Endometrium (tissue), 2 donors: ENCODE measurements around the gene OLFML3.
"Not testable (repeated sequence)": the region's sequence is repeated elsewhere in the genome, so short reads cannot be mapped to it uniquely, and the experiment has no call there.

Experiments
- FAIRE-seq: peaks from 2 replicates; lab custom pipeline; 2012; peaks lifted over from hg19 to GRCh38; lab: Jason Lieb, UNC
- donor health status: control.
- donor health status: control.

Gene OLFML3

DNA sequence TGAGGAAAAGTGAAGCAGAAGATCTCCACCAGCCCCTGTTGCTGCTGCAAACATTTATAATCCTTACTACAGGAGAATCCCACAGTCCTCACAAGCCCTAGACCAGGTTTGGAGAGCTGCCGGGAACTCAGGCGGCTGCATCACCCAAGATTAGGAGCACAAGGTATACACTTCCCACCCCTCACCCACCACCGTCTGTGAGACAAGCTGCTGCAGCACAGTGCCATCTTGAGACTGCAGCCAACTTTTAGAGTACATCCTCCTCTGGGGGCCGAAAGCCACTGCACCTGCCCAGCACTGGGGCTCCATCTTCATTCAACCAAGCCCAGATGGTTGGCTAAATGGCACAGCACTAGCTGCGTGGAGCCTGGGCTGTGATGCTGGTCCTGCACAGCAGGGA is 13.8 kb downstream of the OLFML3 start:
- FAIRE-seq: no peak

DNA sequence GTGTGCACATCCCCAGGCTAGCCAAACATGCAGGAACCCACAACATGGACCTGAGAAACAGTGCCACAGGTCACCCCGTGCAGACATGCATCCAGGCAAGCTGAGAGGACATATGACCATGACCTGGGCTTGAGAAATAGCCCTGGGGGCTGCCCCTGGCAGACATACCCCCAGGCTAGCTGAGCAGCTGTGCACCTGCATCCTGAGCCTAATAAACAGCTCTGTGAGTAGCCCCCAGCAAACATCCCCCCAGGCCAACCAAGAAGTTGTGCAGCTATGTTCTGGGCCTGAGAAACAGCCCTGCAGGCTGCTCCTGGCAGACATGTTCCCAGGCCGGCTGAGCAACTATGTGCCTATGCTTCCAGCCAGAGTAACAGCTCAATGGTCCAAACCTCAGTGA is 14.5 kb downstream of the OLFML3 start:
- no peak for FAIRE-seq

DNA sequence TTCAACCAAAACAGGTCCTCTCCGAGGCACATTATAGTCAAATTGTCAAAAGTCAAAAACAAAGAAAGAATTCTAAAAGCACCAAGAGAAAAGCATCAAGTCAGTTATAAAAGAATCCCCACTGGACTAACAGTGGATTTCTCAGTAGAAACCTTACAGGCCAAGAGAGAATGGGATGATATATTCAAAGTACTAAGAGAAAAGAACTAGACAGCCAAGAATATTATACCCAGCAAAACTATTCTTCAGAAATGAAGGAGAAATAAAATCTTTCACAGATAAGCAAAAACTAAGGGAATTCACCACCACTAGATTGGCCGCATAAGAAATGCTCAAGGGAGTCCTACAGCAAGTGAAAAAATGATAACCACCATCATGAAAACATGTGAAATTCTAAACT is 16.1 kb downstream of the OLFML3 start:
- FAIRE-seq: no peak

DNA sequence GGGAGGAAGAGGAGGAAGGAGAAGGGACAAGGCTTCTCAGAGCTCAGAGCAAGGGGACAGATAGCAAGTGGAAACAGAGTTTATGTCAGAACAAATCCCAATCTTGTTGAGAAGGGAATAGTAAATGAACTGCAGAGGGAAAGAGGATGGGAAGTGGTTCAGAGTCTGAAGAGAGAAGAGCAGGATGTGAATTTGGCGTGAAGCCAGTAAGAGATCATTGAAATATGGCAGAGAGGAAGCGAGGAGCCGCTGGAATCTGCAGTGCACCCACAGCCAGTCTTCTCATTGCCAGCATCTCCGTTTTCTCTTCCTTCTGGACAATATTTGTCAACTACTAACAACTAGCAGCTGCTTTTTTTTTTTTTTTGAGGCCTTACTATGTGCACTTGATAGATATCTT is 19.1 kb downstream of the OLFML3 start:
- FAIRE-seq: no peak

DNA sequence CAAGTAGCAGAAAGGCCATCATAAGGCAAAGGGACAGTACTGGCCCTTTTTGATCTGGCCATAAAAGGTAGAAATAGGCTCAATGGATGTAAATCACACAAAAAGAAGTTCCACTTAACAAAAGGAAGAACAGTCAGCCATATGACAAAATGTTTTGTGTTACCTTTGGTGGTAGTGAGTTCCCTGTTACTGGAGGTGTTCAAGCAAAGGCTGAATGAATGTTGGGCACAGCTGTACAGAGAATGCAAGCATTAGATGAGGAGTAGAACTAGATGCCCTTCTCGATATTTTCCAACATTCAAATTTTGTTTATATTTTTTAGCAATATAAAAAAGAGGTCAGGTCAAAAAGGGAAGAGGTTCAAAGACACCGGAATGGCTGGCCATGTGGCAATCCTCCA is 20.0 kb downstream of the OLFML3 start:
- FAIRE-seq: no peak

DNA sequence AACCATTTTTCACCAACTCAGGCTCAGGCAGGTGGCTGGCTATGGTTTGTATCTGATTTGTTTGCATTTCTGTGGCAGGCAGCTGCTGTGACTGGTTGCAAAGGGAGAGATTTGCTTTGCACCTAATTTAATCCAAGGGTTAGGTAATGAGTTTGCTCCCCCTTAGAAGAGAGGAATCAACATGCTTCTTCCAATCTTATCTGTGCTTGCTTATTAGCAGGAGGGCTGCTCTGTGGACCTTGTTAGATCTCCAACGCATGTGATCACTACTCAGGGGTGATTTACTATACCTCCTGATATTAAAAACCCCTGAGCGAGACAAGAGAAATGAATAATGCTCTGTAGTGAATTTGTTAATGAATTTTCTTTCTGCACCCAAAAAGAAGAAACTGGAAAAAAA is 20.5 kb downstream of the OLFML3 start:
- FAIRE-seq: no peak

DNA sequence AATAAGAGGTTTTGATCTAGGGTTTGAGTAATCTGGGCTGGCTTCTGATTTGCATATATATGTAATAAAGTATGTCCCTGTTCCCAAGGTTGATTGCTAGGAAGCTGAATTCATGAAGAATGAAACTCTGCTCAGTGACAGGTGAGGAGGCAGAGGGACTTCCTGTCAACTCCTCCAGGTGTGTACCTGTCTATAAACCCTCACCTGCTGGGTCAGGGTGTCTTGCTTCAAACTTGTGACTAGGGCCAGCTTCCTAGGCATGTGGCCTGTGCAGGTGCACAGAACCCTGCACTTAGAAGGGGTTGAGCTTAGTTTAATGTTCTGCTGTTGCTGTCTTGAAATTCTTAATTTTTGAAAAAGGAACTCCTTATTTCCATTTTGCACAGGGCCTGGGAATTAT is 21.1 kb downstream of the OLFML3 start:
- FAIRE-seq: no peak

DNA sequence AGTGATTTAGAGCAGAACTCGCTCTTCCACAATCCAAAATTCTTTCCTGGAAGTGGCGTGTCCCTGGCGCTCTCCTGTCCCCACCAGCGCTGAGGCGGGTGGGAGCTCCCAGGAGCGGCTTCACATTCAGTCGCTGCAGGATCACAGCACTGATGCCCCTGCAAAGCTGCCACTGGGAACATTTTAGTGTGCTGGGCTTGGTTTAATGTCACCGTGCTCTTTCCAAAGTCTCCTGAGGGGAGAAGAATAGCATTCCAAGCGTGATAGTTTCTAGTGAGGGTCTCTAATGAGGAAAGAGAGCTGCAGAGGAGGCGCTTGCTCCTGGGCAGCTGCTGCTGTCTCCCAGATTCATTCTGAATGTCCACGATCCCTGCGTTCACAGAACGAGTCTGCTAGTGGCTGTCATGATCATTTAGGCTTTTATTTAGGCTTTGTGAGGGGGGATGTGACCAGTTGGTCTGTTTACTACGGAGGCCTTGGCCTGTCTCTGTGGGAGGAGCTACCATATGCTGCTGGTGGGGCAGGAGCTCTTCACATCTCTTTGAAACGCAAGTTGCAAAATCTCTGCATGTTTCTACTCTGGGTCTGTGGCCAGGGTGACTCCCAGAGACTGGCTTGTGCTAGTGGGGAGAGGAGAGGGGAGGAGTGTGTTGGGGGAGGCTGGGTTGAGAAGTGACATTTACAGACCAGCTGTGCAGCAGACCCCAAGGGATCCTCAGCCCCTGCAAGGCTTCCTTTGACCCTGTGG is 23.4 kb downstream of the OLFML3 start:
- FAIRE-seq: no peak

DNA sequence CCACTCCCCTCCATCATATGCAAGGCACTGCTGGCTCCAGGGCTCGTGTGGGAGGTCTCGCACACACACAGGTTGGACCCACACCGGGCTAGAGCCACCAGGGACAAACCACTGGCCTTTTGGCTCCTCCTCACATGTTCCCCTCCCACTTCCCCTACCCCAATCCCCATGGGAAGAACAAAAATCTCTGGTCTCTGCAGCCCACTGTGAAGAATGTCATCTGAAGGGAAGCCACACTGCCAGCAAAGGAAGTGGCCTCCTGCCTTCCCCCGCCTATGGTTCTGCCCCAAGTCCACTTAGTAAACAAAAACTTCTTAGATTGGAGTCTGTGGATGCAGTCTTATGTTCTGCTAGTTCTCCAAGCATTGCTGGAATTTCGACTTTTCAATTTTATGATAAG is 24.2 kb downstream of the OLFML3 start:
- FAIRE-seq: no peak

DNA sequence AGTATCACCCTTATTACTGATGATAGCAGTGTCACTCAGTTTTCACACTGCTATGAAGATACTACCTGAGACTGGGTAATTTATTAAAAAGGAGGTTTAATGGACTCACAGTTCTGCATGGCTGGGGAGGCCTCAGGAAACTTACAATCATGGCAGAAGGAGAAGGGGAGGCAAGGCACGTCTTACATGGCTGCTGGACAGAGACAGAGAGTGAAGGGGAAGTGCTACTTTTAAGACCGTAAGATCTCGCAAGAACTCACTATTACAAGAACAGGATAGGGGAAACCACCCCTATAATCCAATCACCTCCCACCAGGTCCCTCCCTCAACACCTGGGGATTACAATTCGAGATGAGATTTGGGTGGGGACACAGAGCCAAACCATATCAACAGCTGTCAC is 27.6 kb downstream of the OLFML3 start:
- not testable (repeated sequence) for FAIRE-seq

DNA sequence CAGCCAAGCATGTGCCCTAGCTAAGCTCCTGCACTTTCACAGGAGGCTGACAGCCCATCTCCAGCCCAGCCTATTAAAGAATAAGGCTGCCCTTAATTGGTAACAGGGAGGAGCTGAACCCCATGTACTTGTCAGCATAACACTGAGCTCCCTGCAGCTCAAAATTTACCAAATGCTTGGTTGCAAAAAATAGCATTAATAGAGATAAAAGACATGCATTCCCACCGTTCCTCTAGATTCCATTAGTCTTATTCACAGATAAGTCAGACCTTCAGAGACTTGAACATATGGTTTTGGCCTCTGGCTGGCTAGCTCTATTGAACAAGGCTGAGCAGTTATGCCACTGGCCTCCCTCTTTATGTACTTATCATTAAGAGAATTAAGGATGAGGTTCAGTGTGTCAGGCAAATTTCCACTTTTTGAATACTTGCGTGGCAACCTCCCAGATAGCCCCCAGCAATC is 29.2 kb downstream of the OLFML3 start:
- no peak for FAIRE-seq

DNA sequence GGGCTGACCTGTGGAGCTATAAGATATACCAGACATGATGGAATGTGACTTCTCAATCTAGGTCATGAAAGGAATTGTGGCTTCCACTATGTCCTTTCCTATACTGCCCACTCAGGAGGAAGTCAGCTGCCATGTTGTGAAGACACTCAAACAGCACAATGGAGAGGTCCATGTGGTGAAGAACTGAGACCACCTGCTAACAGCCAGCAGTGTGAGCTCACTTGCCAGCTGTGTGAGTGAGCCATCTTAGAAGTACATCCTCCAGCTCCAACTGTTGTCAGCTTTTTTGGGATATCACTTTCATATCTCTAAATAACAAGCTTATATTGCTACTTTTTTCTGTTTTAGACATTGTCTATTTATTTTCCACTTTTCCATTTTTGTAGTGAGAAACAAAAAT is 29.7 kb downstream of the OLFML3 start:
- no peak for FAIRE-seq

DNA sequence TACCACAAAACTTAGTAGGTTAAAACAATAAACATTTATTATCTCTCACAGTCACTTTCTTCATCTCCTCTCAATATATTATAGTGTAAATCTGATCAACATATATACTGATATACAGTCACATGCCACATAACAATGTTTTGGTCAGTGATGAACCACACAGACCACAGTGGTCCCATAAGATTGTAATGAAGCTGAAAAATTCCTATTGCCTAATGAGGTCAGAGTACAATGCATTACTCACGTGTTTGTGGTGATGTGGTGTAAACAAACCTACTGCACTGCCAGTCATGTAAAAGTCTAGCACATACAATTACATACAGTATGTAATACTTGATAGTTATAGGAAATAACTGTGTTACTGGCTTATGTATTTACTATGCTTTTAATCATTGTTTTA is 30.1 kb downstream of the OLFML3 start:
- no peak for FAIRE-seq

DNA sequence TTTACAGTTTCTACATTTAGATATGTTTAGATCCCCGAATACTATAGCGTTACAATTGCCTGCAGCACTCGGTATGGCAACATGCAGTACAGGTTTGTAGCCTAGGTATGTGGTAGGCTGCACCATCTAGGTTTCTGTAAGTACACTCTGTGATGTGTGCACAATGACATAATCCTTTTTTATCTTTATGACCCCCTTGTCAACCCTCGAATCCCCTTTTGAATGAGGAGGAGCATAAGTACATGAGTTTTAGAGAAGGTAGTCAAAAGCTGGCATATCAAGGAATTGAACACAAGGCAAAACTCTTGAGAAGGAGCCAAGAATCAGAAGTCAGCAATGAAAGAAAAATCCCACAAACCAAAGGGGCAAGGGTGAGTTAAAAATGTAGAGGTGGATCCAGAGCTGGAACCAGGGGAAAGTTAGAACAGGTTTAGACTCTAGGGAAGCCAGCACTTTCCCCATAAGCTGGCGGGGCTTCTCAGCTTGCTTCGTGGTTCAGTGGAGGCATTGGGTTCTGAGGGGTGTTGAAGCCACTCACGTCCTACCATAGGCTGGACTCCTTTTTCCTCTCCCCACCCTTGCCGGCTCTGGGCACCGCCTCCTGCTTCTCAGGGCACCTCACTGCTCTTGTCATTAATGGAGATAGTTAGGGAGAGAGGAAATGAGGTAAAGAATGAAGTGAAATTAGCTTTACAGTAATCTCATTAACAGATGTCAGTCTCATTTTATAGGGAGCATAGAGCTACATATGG is 31.3 kb downstream of the OLFML3 start:
- FAIRE-seq: no peak

DNA sequence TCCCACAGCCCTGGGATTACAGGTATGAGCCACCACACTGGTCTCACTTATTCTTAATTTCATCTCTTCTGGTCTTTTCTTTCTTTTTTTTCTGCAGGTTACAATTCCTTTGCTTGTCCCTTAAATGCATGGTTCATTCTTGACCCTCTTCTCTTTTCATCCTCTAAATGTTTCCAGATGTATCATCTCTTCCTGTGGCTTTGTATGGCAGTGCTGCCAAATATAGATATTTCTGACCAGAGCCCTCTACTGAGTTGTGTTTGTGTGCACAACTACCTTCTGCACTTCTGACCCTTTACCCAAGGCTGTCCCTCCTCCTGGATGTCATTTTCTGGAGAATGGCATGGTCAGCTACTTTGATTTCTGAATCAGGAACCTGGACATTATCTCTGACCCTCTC is 32.5 kb downstream of the OLFML3 start:
- FAIRE-seq: no peak

DNA sequence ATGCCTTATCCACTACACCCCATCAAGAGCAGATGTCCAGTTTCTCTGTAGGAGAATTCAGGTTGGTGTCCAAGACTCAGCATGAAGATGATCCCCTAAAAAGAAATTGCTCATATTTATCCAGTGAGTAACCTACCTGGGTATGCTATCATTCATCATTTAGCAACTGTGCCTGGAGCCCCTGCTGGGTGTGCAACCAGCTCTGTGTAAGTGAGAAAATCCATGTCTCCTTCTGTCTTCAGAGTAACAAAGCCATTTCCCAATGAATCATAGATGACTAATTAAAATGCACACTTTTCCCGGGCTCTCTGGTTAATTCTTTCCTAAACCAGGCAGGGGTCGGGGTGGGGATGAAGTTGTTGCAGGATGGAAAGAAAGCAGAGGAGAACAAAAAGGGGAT is 35.8 kb downstream of the OLFML3 start:
- no peak for FAIRE-seq

DNA sequence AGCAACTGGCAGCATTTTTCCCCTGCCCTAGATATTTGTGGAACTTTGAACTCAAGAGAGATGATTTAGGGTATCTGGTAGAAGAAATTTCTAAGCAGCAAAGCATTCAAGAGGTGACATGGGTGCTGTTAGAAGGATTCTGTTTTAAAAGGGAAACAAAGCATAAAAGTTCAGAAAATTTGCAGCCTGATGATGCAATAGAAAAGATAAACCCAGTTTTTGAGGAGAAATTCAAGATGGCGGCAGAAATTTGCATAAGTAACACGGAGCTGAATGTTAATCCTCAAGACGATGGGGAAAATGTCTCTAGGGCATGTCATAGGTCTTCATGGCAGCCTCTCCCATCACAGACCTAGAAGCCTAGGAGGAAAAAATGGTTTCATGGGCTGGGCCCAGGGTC is 40.5 kb downstream of the OLFML3 start:
- FAIRE-seq: not testable (repeated sequence)

DNA sequence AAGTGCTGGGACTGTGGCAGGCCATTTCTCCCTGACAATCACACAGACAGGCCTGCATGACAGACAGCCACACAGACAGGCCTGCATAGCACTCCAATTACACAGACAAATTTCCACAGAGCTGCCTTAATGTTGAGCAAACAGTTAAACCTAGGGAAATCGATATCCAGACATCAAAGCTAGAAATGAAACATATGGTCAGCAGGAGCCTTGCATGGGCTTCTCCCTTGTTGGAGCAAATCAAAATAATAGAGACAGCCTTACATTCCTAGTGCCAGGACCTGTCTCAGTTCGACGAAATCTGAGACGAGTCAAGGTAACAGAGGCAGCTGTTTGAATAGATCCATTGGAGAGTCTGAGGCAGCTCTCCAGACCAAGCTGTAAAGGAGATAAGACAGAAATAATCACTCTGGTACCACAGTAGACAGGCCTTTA is 42.4 kb downstream of the OLFML3 start:
- no peak for FAIRE-seq

DNA sequence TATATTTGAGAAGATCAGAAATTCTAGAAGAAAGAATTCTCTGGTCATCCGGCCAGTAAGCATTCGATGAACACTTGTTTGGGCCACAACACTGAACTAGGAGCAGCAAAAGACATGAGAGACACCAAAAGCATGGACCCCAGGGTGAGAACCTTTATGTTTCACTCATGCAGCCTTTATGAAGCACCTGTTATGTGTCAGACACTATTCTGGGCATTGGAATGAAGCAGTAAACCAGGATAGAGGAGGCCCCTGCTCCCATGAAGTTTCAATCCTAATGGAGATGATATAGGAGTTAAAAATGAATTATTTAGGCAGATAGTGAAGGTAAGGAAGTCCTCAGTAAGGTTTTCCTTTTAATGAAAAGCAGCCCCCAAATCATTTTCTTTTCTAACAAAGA is 43.6 kb downstream of the OLFML3 start:
- no peak for FAIRE-seq

DNA sequence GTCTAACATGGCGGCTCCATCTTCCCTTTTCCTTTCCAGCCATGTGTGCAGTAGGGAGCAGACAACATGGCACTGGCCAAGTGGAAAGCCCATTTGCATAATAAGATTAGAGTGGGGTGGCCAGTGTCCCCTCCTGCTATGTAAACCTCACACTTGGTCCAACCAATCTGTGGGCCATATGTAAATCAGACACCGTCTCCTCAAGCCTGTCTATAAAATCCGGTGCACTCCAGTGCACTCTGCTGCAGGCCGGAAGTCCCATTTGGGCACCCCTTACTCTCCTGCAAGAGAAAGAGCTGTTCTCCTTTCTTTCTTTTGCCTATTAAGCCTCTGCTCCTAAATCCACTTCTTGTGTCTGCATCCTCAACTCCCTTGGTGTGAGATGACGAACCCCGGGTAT is 44.1 kb downstream of the OLFML3 start:
- no peak for FAIRE-seq

DNA sequence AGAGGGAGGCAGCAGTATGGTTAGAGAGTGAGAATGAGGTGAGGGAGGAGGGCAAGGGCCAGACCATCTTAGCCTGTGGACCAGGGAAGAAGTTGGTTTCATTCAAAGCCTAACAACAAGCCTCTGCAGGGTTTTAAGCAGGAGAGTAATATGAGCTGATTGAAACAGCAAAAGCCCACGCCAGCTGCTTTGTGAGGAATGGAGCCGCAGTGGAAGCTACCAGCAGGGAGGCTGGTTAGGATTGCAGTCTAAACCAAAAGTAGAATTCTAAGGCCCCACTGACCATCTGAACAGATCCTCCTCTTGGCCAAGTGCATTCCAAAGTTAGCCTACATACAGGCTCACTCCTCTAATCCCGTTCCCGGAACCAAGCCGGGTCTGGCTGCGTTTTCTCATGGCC is 44.8 kb downstream of the OLFML3 start:
- FAIRE-seq: no peak

DNA sequence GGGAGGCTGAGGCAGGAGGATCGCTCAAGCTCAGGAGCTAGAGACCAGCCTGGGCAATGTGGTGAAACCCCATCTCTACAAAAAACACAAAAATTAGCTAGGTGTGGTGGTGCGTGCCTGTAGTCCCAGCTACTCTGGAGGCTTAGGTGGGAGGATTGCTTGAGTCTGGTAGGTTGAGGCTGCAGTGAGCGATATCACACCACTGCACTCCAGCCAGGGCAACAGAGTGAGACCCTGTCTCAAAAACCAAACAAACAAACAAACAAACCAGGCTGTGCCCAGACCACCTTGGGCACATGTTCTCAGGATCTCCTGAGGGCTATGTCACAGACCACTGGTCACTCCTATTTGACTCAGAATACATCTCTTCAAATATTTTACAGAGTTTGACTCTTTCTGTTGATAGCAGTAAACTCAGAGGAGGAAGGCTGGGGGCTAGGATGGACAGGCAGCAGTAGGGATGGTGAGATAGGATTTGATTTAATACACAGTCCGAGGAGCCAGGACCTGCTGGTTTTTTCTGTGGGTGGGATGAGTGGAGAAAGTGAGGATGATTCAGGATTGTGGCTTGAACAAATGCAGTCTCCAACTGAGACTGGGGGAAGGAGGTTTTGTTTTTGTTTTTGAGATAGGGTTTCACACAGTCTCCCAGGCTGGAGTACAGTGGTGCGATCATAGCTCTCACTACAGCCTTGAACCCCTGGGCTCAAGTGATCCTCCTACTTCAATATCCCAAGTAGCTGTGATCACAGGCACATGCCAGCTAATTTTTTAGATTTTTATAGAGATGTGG is 46.5 kb downstream of the OLFML3 start:
- FAIRE-seq: no peak

DNA sequence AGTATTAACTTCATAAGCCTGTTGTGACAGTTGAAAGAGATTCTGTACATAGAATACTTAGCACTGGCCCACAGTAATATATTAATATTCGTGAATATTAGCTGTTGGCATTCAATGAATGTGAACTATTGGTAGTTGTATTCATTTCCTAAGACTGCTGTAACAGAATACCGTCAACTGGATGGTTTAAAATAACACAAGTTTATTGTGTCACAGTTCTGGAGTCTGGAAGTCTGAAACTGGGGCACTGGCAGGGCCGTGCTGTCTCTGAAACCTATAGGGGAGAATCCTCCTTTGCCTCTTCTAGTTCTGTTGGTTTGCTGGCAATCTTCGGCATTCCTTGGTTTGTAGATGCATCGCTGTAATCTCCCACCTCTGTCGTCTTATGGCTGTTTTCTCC is 47.5 kb downstream of the OLFML3 start:
- no peak for FAIRE-seq
